Testis (tissue), 3 donors: ENCODE results near the gene SH3PXD2B. TPM values are rescaled to one million over a fixed set of nuclear protein-coding genes. Genes with fewer than 3 reads are reported as not detected.
"Not testable (repeated sequence)": the region's sequence is repeated elsewhere in the genome, so short reads cannot be mapped to it uniquely, and the experiment has no call there.

Experiments
- DNase-seq: peaks from one replicate; pipeline ENCODE4 v3.0.0-alpha.2; 2019
- H3K27ac ChIP-seq, 2 donors: fragments of 200-600 bp; sonication (generic); one replicate each; pipeline ENCODE4 v1.5.1; 2019
- H3K27me3 ChIP-seq: fragments of 200-600 bp; sonication (generic); one replicate; pipeline ENCODE4 v1.5.1; 2019
- H3K36me3 ChIP-seq: fragments of 200-600 bp; sonication (generic); one replicate; pipeline ENCODE4 v1.5.1; 2017; ENCODE audit warnings: low read depth; ENCODE audit errors: missing control alignments
- H3K4me1 ChIP-seq: fragments of 200-600 bp; sonication (generic); one replicate; pipeline ENCODE4 v1.5.1; 2019
- H3K4me3 ChIP-seq, 2 donors: fragments of 200-600 bp; sonication (generic); one replicate each; pipeline ENCODE4 v1.5.1; 2017 to 2019
- H3K9me3 ChIP-seq: fragments of 200-600 bp; sonication (generic); one replicate; pipeline ENCODE4 v1.5.1; 2017
- CTCF ChIP-seq, 3 experiments: fragments of 450-650 bp in 2 of 3; fragments of 200-600 bp in 1 of 3; sonication (generic) in 1 of 3; IDR thresholded peaks; one replicate each; pipeline ENCODE4 v1.5.1; 2016 to 2019; ENCODE audit warnings: antibody characterized with exemption in 3 of 3, mild to moderate bottlenecking in 2 of 3, moderate library complexity in 1 of 3
- POLR2A ChIP-seq: fragments of 450-650 bp; IDR thresholded peaks from one replicate; pipeline ENCODE4 v1.6.1; 2017; ENCODE audit warnings: antibody characterized with exemption, mild to moderate bottlenecking, moderate library complexity
- WGBS, 2 donors: methylation state at CpG; one replicate each; pipeline ENCODE4 v1.1.5; 2018; 5-methylcytosine and 5-hydroxymethylcytosine counted together
- intact Hi-C: fragments of 100-400 bp; cut with DNase I; formaldehyde crosslinking; loops from one replicate; pipeline ENCODE4 v1.15.1; 2023; ENCODE audit warnings: low total_unique reads
- polyA plus RNA-seq: library from polyadenylated mRNA; stranded (reverse); fragments of 350-450 nt; fragmentation: Illumina TruSeq; extraction: RNeasy Lipid Tissue Mini Kit (QIAGEN cat#74804); gene quantifications from one replicate; pipeline ENCODE4 v1.2.3, GENCODE V29; 2014; ENCODE audit warnings: low read depth, low replicate concordance; ENCODE audit not compliant: insufficient read depth
- total RNA-seq, 2 donors: library from RNA; depleted of rRNA; stranded (reverse); fragments of >200 nt; gene quantifications; one replicate each; pipeline ENCODE4 v1.2.3, GENCODE V29; 2016

The SH3PXD2B gene
- total and polyA plus RNA-seq, 3 donors from 2014 or later = 18.3 to 29.4 (median 20.2) TPM

- Histone ChIP-seq H3K27ac (no peak overlapping the region), H3K9me3 (no peaks in the 10 kb centered on the region), H3K4me3 (no peak overlapping the region), H3K4me1 (no peaks in the 10 kb centered on the region), H3K27me3 (no peaks in the 10 kb centered on the region), H3K36me3 (no peaks in the 10 kb centered on the region)
- WGBS, 2 donors = 82 to 89% methylated on average over 3 to 4 of the region's 4 CpGs
- no peak for DNase-seq
- intact Hi-C loops = no loop called here
- TF ChIP-seq CTCF (IDR thresholded peaks at IDR 0.05) = no peak
Observed at GRCh38 chr5:172356047-172356446, 98.3 kb downstream of the SH3PXD2B start.

GRCh38 chr5:172353846-172354245 lies 100.5 kb downstream of the SH3PXD2B start:
- no peak for TF ChIP-seq CTCF (IDR thresholded peaks at IDR 0.05)
- no peak for TF ChIP-seq POLR2A
- Histone ChIP-seq H3K4me3 (no peak overlapping the region), H3K36me3 (no peaks in the 10 kb centered on the region), H3K9me3 (no peaks in the 10 kb centered on the region), H3K27ac (no peak overlapping the region), H3K27me3 (no peaks in the 10 kb centered on the region), H3K4me1 (no peaks in the 10 kb centered on the region)
- no peak for DNase-seq
- WGBS, 2 donors = 91 to 95% methylated on average over 7 to 10 of the region's 10 CpGs
- intact Hi-C loops = no loop called here

DNA sequence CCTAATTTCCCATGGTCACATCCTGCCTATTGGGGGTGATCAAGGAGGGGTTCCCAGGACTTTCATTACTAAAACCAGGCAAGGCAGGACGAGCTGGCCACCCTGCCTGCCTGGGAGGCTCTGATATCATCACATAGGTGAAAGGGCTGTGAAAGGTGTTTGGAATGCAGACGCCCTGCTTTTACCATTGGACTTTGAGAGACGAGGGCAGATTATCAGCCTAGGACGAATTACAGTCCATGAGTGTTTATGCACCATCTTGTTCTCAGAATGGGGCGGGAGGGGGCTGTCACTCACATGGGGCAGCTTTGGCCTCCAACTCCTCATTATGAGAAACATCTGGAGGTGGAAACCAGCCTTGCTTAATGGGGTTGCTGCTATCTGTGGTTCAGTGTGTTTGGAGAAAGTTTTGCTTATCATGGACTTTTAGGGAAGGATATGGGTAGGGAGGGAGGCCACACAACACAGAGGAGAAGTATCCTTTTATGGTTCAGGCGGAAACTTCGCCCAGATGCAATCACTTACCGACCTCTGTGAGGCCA lies 101.0 kb downstream of the SH3PXD2B start:
- no peak for DNase-seq
- intact Hi-C loops = no loop called here
- Histone ChIP-seq H3K36me3 (no peaks in the 10 kb centered on the region), H3K4me1 (no peaks in the 10 kb centered on the region), H3K4me3 (no peak overlapping the region), H3K27me3 (no peaks in the 10 kb centered on the region), H3K27ac (no peak overlapping the region), H3K9me3 (no peaks in the 10 kb centered on the region)
- no peak for TF ChIP-seq CTCF (IDR thresholded peaks at IDR 0.05)
- no peak for TF ChIP-seq POLR2A
- WGBS, 2 donors = 80 to 81% methylated on average over 8 of the region's 8 CpGs

DNA sequence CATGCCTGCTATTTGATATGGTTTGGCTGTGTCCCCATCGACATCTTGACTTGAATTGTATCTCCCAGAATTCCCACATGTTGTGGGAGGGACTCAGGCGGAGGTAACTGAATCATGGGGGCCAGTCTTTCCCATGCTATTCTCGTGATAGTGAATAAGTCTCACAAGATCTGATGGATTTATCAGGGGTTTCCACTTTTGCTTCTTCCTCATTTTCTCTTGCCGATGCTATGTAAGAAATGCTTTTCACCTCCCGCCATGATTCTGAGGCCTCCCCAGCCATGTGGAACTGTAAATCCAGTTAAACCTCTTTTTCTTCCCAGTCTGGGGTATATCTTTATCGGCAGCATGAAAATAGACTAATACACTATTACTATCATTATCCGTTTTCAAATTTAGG lies 101.8 kb downstream of the SH3PXD2B start:
- H3K4me1 ChIP-seq, H3K36me3 ChIP-seq, H3K27ac ChIP-seq, H3K9me3 ChIP-seq, H3K4me3 ChIP-seq, H3K27me3 ChIP-seq, DNase-seq, intact Hi-C loops: not testable (repeated sequence)
- 90 to 91% methylated on average over 7 of the region's 7 CpGs for WGBS, 2 donors

DNA sequence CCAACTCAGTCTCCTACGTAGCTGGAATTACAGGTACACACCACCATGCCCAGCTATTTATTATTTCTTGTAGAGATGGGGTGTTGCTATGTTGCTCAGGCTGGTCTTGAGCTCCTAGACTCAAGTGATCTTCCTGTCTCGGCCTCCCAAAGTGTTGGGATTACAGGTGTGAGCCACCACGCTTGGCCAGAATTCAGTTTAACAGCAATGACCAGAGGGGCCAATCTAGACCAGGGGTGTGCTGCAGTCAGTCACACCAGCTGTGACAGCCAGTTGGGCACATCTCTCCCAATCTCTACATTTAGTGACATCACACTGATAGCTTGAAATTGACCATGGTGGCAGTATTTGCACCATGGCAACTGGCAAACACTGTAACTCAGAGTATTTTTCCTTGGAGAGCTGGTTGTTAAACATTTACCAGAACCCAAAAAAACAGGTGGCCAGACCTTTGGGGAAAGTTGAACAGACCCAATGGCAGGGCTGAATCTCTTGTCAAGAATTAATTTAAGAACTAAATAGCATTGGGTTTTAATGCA lies 103.0 kb downstream of the SH3PXD2B start:
- Histone ChIP-seq H3K27ac (no peak overlapping the region), H3K27me3 (no peaks in the 10 kb centered on the region), H3K36me3 (no peaks in the 10 kb centered on the region), H3K4me3 (no peak overlapping the region), H3K4me1 (no peaks in the 10 kb centered on the region), H3K9me3 (no peaks in the 10 kb centered on the region)
- DNase-seq = no peak
- intact Hi-C loops = no loop called here
- no peak for TF ChIP-seq POLR2A
- no peak for TF ChIP-seq CTCF (IDR thresholded peaks at IDR 0.05)
- 95 to 100% methylated on average over 2 to 3 of the region's 3 CpGs for WGBS, 2 donors
